HCEC 1CT (cell line): ENCODE measurements around the gene CDS2.

ENCODE experiments used
- DNase-seq: peaks from one replicate; pipeline ENCODE4 v3.0.0-alpha.2; 2017

Gene CDS2

GRCh38 chr20:5154543-5154925 is 27.7 kb downstream of the CDS2 start:
- no peak for DNase-seq

- DNase-seq = no peak
Measured at GRCh38 chr20:5155404-5155803, 28.6 kb downstream of the CDS2 start.

- DNase-seq = peak; percentile 83
Measured at GRCh38 chr20:5156675-5157448, 30.1 kb downstream of the CDS2 start.

GRCh38 chr20:5159928-5160327 is 33.1 kb downstream of the CDS2 start:
- DNase-seq = no peak

GRCh38 chr20:5160882-5161281 is 34.1 kb downstream of the CDS2 start:
- DNase-seq = peak; percentile 25

GRCh38 chr20:5161536-5162164 is 34.8 kb downstream of the CDS2 start:
- no peak for DNase-seq

- no peak for DNase-seq
Measured at GRCh38 chr20:5164645-5165625, 38.1 kb downstream of the CDS2 start.

- DNase-seq = peak; percentile 47
Measured at GRCh38 chr20:5168651-5169396, 42.0 kb downstream of the CDS2 start.

- no peak for DNase-seq
Measured at GRCh38 chr20:5170341-5170740, 43.5 kb downstream of the CDS2 start.

GRCh38 chr20:5171064-5171789 is 44.4 kb downstream of the CDS2 start:
- no peak for DNase-seq

GRCh38 chr20:5171790-5172164 is 45.0 kb downstream of the CDS2 start:
- no peak for DNase-seq

- no peak for DNase-seq
Measured at GRCh38 chr20:5172167-5172601, 45.4 kb downstream of the CDS2 start.

GRCh38 chr20:5172903-5173463 is 46.2 kb downstream of the CDS2 start:
- DNase-seq = no peak

- DNase-seq = no peak
Measured at GRCh38 chr20:5173751-5174150, 46.9 kb downstream of the CDS2 start.

GRCh38 chr20:5177071-5177470 is 50.3 kb downstream of the CDS2 start:
- DNase-seq = no peak

GRCh38 chr20:5178046-5178445 is 51.2 kb downstream of the CDS2 start:
- no peak for DNase-seq

- no peak for DNase-seq
Measured at GRCh38 chr20:5180421-5180820, 53.6 kb downstream of the CDS2 start.

- no peak for DNase-seq
Measured at GRCh38 chr20:5180933-5181332, 54.1 kb downstream of the CDS2 start.

GRCh38 chr20:5181492-5181891 is 54.7 kb downstream of the CDS2 start:
- no peak for DNase-seq

GRCh38 chr20:5181958-5182357 is 55.1 kb downstream of the CDS2 start:
- peak; percentile 80 for DNase-seq

- DNase-seq = no peak
Measured at GRCh38 chr20:5182615-5183254, 55.9 kb downstream of the CDS2 start.
